ENCODE data around the gene ADAMTSL5. TPM values are rescaled to one million over a fixed set of nuclear protein-coding genes. Genes with fewer than 3 reads are reported as not detected.

Gene ADAMTSL5
- total RNA-seq, 2 experiments from 2014 or later, result 0.34 TPM; not detected in 1

DNA sequence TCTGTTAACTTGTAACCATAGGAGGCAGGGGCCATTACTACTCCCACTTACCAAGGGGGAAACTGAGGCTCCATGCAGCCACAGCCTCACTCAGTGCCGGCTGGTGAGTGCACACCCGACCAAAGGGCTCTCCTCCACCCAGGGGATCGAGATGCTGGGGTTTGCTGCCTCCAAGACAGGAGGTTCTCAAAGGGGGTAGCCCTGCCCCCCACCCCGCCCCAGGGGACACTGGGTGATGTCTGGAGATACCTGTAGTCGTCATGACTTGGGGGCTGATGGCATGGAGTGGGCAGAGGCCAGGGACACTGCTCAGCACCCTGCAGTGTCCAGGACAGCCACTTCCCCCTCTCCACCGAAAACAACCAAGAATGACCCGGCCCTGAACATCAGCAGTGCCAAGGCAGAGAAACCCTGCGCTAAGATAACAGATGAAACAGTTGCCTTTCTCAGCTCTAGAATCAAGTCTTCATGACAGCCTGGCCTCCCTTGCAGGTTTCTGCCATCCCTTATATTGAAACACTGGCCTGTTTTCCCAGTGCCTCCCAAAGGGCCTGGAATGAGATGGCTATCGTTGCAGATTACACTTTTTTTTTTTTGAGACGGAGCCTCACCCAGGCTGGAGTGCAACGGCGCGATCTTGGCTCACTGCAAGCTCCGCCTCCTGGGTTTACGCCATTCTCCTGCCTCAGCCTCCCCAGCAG is 18.6 kb downstream of the ADAMTSL5 start:
- H2AFZ ChIP-seq (ENCODE audit: low read length), result no peak overlapping the region
- no peaks in the 10 kb centered on the region for H3K79me2 ChIP-seq (ENCODE audit: insufficient read depth, low read depth, low read length)
- H4K20me1 ChIP-seq (ENCODE audit: insufficient read depth, low read length), result no peaks in the 10 kb centered on the region
- POLR2A ChIA-PET, result no interaction called here
- H3K9me2 ChIP-seq (ENCODE audit: insufficient read depth, low read length), result no peaks in the 10 kb centered on the region
- BruUV-seq (replicated peaks), result no TSS peak
- H3K4me1 ChIP-seq (ENCODE audit: insufficient read depth, low read length, poor library complexity, severe bottlenecking), result peaks cover 15% of the 10 kb centered on the region
- H3K4me2 ChIP-seq (ENCODE audit: low read length), result no peak overlapping the region
- no peak overlapping the region for H3K27ac ChIP-seq (ENCODE audit: low read depth, low read length, poor library complexity, severe bottlenecking)
- no peak overlapping the region for H3K4me3 ChIP-seq (ENCODE audit: low read depth, low read length, poor library complexity, severe bottlenecking)
- no peak for DNase-seq (ENCODE audit: low spot score)
- TF ChIP-seq, protein P1, sequence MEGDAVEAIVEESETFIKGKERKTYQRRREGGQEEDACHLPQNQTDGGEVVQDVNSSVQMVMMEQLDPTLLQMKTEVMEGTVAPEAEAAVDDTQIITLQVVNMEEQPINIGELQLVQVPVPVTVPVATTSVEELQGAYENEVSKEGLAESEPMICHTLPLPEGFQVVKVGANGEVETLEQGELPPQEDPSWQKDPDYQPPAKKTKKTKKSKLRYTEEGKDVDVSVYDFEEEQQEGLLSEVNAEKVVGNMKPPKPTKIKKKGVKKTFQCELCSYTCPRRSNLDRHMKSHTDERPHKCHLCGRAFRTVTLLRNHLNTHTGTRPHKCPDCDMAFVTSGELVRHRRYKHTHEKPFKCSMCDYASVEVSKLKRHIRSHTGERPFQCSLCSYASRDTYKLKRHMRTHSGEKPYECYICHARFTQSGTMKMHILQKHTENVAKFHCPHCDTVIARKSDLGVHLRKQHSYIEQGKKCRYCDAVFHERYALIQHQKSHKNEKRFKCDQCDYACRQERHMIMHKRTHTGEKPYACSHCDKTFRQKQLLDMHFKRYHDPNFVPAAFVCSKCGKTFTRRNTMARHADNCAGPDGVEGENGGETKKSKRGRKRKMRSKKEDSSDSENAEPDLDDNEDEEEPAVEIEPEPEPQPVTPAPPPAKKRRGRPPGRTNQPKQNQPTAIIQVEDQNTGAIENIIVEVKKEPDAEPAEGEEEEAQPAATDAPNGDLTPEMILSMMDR (conservative IDR thresholded peaks at IDR 0.05; ENCODE audit: low read length), result no peak
- no peak for TF ChIP-seq EZH2phosphoT487 (IDR thresholded peaks at IDR 0.05; ENCODE audit: borderline replicate concordance, low read depth, low read length)
- CTCF ChIA-PET (ENCODE audit: unreplicated experiment), result no interaction called here
- intact Hi-C loops (cut with micrococcal nuclease; ENCODE audit: unreplicated experiment), result no loop called here
- no peaks in the 10 kb centered on the region for H3K36me3 ChIP-seq (ENCODE audit: insufficient read depth, low read length)
- no peaks in the 10 kb centered on the region for H3K9me3 ChIP-seq (ENCODE audit: low read length)

DNA sequence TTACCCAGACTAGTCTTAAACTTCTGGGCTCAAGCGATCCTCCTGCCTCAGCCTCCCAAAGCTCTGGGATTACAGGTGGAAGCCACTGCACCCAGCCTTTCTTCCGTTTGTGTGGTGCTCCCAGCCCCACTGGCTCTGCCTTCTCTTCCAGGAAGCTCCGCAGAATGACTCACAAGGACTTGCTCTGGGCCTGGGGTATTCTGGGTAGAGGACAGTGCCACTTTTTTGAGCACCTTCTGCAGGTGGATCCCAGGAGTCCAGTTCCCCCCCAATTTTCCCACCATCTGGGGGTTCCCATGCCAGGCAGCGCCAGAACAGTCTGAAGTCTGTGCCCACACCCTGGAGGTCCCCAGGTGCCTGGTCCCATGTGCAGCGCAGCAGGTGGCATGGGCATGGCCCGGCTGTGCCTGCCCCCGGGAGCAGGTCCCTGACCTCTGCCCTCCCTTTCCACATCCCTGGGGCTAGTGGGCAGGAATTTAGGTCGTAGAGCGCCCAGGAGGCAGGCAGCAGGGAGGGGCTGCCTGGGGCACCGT is 20.3 kb downstream of the ADAMTSL5 start:
- Histone ChIP-seq H3K36me3 (ENCODE audit: insufficient read depth, low read length) (no peaks in the 10 kb centered on the region), H3K4me3 (ENCODE audit: low read depth, low read length, poor library complexity, severe bottlenecking) (no peak overlapping the region), H3K27ac (ENCODE audit: low read depth, low read length, poor library complexity, severe bottlenecking) (no peak overlapping the region), H3K4me1 (ENCODE audit: insufficient read depth, low read length, poor library complexity, severe bottlenecking) (peaks cover 16% of the 10 kb centered on the region), H3K79me2 (ENCODE audit: insufficient read depth, low read depth, low read length) (no peaks in the 10 kb centered on the region), H3K9me3 (ENCODE audit: low read length) (no peaks in the 10 kb centered on the region), H3K9me2 (ENCODE audit: insufficient read depth, low read length) (no peaks in the 10 kb centered on the region), H4K20me1 (ENCODE audit: insufficient read depth, low read length) (no peaks in the 10 kb centered on the region), H3K4me2 (ENCODE audit: low read length) (no peak overlapping the region), H2AFZ (ENCODE audit: low read length) (no peak overlapping the region)
- no peak for DNase-seq (ENCODE audit: low spot score)
- POLR2A ChIA-PET, result no interaction called here
- CTCF ChIA-PET (ENCODE audit: unreplicated experiment), result no interaction called here
- TF ChIP-seq, protein P1 (conservative IDR thresholded peaks at IDR 0.05; ENCODE audit: low read length), result no peak
- no peak for TF ChIP-seq EZH2phosphoT487 (IDR thresholded peaks at IDR 0.05; ENCODE audit: borderline replicate concordance, low read depth, low read length)
- BruUV-seq (replicated peaks), result no TSS peak
- intact Hi-C loops (cut with micrococcal nuclease; ENCODE audit: unreplicated experiment), result no loop called here

DNA sequence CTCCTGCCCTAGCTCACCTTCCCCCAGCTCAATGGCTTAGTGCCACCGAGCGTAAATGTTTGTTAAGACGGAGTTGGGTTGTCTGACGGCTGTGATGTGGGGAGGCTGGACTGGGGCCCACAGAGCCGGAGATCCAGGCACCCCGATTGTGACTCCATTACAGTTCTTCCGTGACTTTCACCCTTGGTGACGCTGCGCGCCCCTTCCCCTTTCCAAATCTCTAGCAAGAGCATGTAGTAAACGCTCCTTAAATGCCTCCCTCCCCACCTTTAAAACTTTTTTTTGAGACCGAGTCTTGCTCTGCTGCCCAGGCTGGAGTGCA is 21.0 kb downstream of the ADAMTSL5 start:
- intact Hi-C loops (cut with micrococcal nuclease; ENCODE audit: unreplicated experiment), result no loop called here
- TF ChIP-seq, protein P1 (conservative IDR thresholded peaks at IDR 0.05; ENCODE audit: low read length), result no peak
- no peaks in the 10 kb centered on the region for H3K79me2 ChIP-seq (ENCODE audit: insufficient read depth, low read depth, low read length)
- no peaks in the 10 kb centered on the region for H4K20me1 ChIP-seq (ENCODE audit: insufficient read depth, low read length)
- no TSS peak for BruUV-seq (replicated peaks)
- no peak for DNase-seq (ENCODE audit: low spot score)
- no peaks in the 10 kb centered on the region for H3K36me3 ChIP-seq (ENCODE audit: insufficient read depth, low read length)
- ChIA-PET POLR2A (no interaction called here), CTCF (ENCODE audit: unreplicated experiment) (no interaction called here)
- peak overlapping the region; percentile 73; the same call in 1 of the 2 replicates for H3K4me2 ChIP-seq (ENCODE audit: low read length)
- H3K4me1 ChIP-seq (ENCODE audit: insufficient read depth, low read length, poor library complexity, severe bottlenecking), result peaks cover 16% of the 10 kb centered on the region
- H3K9me3 ChIP-seq (ENCODE audit: low read length), result no peaks in the 10 kb centered on the region
- H3K9me2 ChIP-seq (ENCODE audit: insufficient read depth, low read length), result no peaks in the 10 kb centered on the region
- H2AFZ ChIP-seq (ENCODE audit: low read length), result no peak overlapping the region
- no peak overlapping the region for H3K27ac ChIP-seq (ENCODE audit: low read depth, low read length, poor library complexity, severe bottlenecking)
- H3K4me3 ChIP-seq (ENCODE audit: low read depth, low read length, poor library complexity, severe bottlenecking), result no peak overlapping the region
